HG03039 (cell line): ENCODE measurements around the gene NAA10.

Experiments used
- ATAC-seq: cut with Tn5 transposase; IDR thresholded peaks from one replicate; pipeline ENCODE4 v1.9.1; 2021; ENCODE audit warnings: mild to moderate bottlenecking, moderate library complexity; ENCODE audit not compliant: unreplicated experiment

NAA10 gene

GRCh38 chrX:153967536-153968224 lies 32.8 kb upstream of the NAA10 start:
- no peak for ATAC-seq

DNA sequence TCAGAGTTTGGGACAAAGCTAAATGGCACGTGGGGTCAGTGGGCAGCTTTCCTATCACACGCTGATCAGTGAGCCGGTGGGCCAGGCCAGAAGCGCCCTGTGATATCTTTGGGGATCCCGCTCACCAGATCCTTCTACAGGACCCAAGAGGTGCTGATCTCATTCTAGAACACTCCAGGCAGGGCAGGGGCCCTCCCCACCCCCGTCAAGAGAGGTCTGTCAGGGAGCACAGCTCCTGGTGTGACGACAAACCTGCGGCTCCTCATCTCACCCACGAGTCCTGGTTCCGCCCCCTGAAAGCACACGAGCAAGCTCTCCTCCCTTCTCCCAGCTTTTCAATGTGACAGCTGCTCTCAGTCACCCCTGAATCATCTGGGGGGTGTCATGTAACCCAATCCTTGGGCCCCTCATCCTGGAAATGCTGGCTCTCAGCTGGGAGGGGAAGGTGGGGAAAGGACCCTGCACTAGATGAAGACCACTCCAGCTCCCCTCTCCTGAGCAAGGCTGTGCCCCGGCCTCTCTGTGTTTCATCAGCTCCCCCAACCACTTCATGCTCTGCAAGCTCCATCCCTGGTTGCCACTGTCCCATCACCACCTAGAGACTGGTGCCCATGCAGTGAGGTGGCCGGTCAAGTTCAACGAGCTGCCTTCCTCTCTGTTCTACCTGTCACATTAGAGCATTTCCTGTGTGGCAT lies 32.2 kb upstream of the NAA10 start:
- ATAC-seq = no peak

DNA sequence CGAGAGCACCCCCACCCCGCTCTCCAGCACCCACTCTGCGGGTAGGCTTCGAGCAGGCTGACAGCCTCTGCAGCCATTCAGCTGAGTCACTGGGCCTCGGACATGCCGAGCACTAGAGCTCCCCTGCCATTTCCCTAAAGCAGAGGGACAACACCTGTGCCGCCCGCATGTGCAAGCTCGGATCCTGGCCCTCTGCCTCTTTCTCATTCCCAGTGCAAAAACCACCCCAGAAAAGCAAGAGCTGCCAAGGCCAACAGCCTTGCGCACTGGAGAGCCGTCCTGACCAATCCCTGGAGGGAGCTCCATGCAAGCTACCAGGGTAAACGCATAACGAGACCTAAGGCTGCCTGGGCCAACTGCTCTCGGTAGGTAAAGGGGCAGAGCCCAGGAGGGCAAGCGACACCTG lies 31.4 kb upstream of the NAA10 start:
- no peak for ATAC-seq

GRCh38 chrX:153965406-153965805 lies 30.6 kb upstream of the NAA10 start:
- no peak for ATAC-seq

- no peak for ATAC-seq
Observed at GRCh38 chrX:153964105-153964504, 29.3 kb upstream of the NAA10 start.

DNA sequence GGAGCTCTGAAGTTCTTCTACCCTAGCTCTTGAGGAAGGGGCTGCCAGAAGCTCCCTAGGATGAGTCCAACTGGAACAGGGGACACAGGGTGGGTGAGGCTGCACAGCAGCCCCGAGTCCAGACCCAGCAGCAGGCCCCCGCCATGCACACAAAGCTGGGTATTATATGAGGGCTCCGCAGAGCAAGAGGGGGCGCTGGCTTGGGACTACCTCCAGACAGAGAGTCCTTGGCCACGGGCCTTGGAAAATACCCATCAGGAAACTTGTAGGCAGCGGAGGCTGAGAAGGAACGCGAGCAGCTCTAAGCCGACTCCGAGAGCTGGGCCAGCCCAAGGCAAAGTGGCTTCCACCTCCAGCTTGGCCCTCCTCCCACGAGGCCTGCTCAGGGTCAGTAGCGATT lies 28.7 kb upstream of the NAA10 start:
- no peak for ATAC-seq

GRCh38 chrX:153961292-153961691 lies 26.5 kb upstream of the NAA10 start:
- no peak for ATAC-seq

DNA sequence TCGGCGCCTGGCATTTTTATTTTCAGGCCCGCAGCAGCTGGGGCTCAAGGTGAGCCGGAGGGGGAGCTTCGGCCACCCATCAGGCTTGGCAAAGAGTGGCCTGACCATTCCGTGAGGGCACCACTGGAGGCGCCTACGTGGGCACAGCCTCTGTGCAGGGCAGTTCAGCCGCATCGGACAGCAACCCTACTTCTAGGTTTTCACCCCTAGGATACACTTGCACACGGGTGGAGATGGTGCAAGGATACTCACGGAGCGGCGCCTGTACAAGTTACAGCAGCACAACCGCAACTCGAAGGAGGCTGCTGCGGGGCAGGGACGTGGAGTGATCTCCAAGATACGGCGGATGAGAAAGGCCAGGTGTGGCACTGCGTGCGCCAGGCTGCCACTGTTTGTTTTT lies 25.9 kb upstream of the NAA10 start:
- no peak for ATAC-seq

- no peak for ATAC-seq
Observed at GRCh38 chrX:153960077-153960476, 25.2 kb upstream of the NAA10 start.

DNA sequence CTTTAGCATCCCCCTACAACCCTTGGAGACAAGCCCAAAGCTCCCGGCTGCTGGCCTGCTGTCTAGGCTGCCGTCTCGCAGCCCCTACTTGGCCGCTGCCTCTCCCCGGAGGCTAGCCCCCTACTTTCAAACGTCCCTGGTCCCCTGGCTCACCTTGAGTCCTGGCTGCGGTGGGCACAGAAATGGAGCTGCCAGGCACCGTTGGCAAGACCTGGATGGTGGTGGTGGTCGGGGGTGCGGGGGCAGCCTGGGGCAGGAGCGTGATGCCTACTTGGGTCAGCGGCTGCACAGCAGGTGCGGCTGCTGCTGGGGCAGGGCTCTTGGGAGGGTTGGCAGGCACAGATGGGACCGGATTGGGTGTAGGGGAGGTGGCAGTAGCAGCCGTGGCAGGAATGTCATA lies 24.8 kb upstream of the NAA10 start:
- ATAC-seq = no peak

DNA sequence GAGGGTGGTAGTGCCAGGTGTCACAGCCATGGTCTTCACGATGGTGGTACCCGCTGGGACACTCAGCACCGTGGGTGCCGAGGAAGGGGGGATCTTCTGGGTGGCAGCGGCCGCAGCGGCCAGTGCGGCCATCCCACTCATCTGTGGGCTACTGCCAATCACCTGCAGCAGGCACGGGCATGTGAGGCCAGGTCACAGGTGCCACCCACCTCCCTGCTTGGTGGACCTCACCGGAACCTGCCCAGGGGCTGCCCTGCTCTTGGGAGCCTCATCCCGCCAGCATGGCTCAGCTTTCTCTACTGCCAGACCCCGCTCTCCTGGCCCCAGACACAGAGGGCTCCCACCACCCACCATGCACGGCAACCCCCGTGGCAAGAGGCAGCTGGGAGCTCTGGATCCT lies 23.8 kb upstream of the NAA10 start:
- ATAC-seq = no peak

DNA sequence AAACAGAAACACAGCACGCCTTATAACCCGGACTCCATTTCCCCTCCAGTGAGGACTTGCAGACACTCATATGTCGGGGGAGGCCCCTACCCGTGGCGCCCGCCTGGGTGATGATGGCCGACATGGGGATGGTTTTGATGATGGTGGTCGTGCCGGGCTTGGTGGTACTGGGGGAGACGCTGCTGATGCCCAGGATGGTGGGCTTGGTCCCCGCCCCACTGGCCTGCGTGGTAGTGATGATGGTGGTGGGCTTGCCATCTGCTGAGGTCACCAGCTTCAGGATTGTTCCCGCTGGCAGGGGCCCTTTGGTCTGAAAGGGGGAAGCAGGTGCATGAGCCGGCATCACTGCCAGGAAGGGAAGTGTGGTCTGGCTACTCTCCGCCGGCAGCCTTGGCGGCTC lies 22.4 kb upstream of the NAA10 start:
- no peak for ATAC-seq

DNA sequence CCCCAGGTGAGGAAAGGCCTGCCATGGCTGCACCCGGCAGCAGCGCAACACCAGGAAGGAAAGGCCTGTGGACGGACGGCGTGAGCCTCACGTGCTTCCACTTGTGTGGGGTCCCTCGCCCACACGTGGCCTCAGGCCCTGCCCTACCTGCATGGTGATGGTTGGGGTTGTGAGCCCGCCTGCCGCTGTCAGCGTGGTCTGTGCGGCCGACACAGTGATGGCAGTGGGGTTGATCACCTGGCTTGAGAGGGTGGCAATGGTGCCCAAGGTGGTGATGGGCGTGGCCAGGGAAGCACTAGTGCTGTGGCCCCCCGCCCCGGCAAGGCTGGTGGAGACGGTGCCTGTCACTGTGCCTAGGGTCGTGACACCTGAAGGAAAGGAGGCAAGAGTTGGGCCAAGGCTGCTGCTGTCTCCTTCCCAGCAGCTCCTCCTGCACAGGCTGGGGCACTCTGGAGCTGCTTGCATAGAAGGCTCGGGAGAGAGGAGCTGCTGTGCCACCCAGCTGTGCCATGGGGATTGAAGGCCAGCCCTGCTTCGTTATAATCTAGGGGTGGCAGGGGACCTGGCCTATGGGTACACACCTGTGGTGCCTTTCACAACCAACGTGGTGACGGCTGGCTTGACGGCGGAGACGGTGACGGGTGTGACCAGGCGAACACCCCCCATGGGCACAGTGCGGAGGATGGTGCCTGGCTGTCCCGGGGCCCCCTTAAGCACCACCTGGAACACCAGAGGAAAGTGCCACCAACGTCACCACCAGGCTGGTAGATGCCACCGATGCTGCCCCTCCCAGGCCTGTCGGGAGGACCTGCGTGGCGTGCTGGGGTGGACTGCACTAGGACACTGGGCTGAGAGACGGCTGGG lies 21.4 kb upstream of the NAA10 start:
- ATAC-seq = no peak

- no peak for ATAC-seq
Observed at GRCh38 chrX:153955228-153955732, 20.4 kb upstream of the NAA10 start.

DNA sequence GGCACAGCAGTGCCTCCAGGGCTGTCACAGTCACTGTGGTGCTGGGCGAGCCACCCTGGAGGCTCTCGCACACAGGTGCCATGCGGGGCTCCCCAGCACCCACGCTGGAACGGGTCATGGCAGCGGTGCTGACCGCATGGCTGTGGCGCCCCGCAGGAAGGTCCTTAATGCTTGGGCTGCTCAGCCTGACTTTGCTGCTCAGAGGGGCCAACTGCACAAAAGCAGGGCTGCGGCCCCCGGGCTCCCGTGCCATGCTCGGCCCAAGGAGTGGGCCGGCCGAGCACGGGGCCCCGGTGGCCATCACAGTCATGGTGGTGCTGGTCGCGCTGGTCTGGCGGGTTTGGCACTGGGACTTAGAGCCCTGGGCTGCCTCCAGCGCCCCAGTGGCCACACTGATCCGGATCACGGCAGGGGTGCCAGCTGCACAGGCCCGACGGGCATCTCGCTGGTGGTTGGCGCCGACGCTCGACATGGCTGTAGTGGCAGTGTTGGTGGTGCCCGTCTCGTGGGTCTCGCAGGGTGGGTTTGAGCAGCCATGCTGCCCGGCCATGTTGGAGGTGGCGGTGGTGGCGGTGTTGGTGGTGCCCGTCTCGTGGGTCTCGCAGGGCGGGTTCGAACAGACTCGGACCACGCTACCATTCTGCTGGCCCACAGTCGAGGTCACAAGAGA lies 19.9 kb upstream of the NAA10 start:
- no peak for ATAC-seq

GRCh38 chrX:153953892-153954557 lies 19.2 kb upstream of the NAA10 start:
- ATAC-seq = no peak

DNA sequence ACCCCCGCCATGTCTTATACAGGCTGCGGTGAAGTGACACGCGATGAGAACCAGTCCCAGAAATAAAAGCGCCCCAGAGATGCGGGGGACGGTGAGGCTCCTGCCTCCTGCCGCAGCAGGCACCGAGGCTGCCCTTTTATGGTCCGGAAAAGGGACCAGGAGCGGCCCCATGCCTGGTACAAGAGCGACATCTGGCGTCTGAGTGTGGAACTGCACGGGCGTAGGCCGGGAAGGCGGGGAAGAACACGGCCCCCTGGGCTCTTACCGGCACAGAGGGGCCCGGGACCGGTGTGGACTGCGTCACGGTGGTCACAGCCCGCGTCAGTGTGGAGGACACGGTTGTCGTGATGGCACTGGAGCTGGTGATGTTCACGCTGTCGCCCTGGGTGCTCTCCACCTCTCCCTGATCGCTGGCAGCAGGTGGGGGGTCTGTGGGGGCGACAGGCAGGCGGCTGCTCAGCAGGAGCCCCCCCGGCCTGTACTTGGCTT lies 18.5 kb upstream of the NAA10 start:
- no peak for ATAC-seq

DNA sequence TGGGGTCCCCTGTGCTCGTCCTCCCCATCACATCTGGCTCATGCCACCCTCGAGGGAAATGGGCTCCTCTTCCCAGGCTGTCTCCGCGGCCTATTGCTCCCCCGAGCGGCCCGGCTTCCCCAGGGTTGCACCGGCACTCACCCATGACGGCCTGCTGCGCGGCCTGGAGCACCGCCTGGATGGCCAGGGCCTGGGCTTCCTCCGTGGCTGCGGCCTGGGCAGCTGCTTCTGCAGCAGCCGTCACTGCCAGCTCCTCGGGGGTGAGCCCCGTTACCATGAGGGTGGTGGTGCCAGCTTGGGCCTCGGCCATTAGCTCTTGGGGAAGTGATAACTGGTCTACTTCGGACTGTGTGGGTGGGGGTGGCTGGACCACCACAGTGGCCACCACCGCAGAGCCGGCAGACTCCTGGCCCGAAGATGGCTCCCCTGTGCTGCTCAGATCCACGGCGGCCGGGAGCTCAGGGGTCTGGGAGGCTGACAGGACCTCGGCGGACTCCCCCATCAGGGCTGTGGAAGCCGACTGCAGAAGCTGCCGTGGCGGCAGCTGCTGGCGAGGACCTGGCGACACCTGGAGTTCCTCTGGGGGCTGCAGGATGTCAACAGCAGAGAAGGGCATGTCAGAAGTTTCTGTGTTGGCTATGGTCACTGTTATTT lies 17.7 kb upstream of the NAA10 start:
- ATAC-seq = no peak

DNA sequence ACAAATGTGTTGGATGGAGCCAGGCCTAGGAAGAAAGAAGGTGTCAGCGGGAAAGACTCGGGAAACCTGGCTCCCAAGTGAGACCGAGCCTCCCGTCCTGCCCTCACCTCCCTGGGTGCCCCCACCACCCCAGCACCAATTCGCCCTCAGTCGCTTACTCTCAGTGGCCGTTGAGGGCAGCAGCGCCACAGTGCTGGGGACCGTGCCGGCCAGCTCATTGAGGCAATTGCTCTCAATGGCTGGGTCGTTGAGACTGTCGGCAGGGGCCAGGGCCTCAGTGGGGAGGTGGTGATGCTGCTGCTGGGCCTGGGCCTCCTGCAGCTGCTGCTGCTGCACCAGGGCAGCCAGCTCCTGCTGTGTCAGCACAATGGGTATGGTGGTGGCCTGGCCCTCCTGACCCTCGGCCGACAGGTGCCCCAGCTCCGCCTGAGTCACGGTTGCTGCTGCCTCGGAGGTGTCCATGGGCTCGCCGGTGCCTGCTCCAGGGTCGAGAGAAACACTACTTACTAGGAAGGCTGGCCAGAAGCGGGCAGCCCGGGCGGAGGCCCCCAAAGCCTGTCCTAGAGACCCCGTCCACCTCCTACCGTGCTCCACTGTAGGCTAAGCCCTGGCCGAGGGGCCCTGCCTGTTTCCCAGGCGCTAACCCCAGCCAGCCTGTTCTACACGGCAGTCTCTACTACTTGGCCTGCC lies 17.0 kb upstream of the NAA10 start:
- no peak for ATAC-seq
